Lower leg skin (tissue), 3 donors: Measurements from ENCODE around the gene RAX.

Experiments used
- POLR2A ChIP-seq, 2 donors: fragments of 450-650 bp; IDR thresholded peaks; one replicate each; pipeline ENCODE4 v1.6.1; 2016 to 2017; ENCODE audit warnings: antibody characterized with exemption in 2 of 2, mild to moderate bottlenecking in 1 of 2, moderate library complexity in 1 of 2
- TF ChIP-seq, protein P1 (sequence below), 3 donors: fragments of 450-650 bp; IDR thresholded peaks; one replicate each; pipeline ENCODE4 v1.5.1; 2016; ENCODE audit warnings: antibody characterized with exemption in 3 of 3, mild to moderate bottlenecking in 3 of 3, moderate library complexity in 2 of 3

DNA sequence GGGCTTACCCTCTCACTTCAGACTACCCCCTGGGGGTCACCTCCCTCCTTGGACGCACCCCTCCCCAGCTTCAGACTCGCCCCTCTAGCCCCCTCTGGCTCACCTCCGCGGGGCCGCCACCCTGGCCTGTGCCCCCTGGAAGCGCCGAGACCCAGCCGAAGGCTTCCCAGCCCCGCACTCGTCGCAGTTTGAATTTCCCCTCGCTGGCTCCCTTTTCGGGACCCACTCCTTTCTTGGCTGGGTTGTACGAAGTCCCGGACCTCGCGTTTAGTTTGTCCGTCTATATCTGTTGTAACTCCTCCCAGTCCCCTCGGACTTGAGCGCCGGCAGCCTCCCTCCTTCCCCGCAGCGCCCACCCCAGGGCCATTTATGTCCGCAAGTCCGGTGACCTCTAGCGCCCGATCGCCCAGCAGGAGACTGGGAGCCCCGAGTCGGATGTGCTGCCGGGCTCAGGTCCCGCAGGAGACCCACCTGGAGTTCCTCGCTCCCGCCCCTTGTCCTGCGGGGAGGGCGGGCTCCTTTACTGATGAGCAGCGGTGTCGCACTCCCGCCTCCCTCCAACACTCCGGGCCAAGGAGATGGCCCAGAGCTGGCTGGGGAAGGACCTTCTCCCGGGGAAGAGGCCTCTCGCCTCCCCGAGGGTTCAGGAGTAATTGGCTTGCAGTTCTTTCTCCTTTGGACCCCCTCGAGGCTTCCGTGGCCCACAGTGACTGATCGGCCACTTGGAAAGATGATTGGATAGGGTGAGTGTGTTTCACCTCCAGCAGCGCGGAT, 692 bp upstream of the RAX start:
- TF ChIP-seq, protein P1, sequence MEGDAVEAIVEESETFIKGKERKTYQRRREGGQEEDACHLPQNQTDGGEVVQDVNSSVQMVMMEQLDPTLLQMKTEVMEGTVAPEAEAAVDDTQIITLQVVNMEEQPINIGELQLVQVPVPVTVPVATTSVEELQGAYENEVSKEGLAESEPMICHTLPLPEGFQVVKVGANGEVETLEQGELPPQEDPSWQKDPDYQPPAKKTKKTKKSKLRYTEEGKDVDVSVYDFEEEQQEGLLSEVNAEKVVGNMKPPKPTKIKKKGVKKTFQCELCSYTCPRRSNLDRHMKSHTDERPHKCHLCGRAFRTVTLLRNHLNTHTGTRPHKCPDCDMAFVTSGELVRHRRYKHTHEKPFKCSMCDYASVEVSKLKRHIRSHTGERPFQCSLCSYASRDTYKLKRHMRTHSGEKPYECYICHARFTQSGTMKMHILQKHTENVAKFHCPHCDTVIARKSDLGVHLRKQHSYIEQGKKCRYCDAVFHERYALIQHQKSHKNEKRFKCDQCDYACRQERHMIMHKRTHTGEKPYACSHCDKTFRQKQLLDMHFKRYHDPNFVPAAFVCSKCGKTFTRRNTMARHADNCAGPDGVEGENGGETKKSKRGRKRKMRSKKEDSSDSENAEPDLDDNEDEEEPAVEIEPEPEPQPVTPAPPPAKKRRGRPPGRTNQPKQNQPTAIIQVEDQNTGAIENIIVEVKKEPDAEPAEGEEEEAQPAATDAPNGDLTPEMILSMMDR (IDR thresholded peaks at IDR 0.05), result no peak
- TF ChIP-seq POLR2A (IDR thresholded peaks at IDR 0.05), result no peak
